DND-41 (cell line): ENCODE results near the gene PIRT.

Experiments used
- EZH2 ChIP-seq: IDR thresholded peaks from 3 replicates; pipeline ENCODE4 v1.6.1; 2012; ENCODE audit warnings: borderline replicate concordance, low read depth, mild to moderate bottlenecking, moderate library complexity, low read length, inconsistent platforms; ENCODE audit not compliant: severe bottlenecking
- TF ChIP-seq, protein P1 (sequence below): IDR thresholded peaks from 2 replicates; pipeline ENCODE4 v1.5.1; 2012; ENCODE audit warnings: borderline replicate concordance, low read length, moderate library complexity, mild to moderate bottlenecking; ENCODE audit not compliant: poor library complexity, severe bottlenecking; ENCODE audit errors: extremely low read depth

DNA sequence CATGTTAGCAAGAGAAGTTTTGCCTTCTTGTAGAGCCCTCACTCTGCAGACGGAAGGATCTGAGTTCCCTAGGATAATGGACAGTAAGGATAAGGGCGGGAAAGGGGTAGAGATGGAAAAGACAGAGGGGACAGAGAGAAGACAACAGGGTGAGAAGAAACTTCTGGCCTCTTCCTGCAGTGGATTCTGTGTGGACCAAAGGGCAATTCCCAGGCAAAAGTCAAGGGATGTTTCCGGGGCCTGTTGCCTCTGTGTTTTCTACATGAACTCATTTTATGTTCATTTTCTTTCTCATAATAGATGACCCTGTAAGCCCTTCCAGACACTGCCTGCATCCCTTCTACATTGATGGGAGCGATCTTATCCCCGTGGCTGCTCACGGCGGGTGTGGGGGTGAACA, 33.3 kb downstream of the PIRT start:
- TF ChIP-seq, protein P1, sequence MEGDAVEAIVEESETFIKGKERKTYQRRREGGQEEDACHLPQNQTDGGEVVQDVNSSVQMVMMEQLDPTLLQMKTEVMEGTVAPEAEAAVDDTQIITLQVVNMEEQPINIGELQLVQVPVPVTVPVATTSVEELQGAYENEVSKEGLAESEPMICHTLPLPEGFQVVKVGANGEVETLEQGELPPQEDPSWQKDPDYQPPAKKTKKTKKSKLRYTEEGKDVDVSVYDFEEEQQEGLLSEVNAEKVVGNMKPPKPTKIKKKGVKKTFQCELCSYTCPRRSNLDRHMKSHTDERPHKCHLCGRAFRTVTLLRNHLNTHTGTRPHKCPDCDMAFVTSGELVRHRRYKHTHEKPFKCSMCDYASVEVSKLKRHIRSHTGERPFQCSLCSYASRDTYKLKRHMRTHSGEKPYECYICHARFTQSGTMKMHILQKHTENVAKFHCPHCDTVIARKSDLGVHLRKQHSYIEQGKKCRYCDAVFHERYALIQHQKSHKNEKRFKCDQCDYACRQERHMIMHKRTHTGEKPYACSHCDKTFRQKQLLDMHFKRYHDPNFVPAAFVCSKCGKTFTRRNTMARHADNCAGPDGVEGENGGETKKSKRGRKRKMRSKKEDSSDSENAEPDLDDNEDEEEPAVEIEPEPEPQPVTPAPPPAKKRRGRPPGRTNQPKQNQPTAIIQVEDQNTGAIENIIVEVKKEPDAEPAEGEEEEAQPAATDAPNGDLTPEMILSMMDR = no peak
- TF ChIP-seq EZH2 = no peak
